PC-9 (cell line): ENCODE results near the gene AMTN. TPM values are rescaled to one million over a fixed set of nuclear protein-coding genes. Genes with fewer than 3 reads are reported as not detected.
"Not testable (repeated sequence)": the region's sequence is repeated elsewhere in the genome, so short reads cannot be mapped to it uniquely, and the experiment has no call there.

Experiments
- BruUV-seq: library from RNA; stranded (reverse); fragments of 400-500 nt; replicated peaks from 2 replicates; lab custom pipeline; 2021; lab: Mats Ljungman, UMichigan
- CTCF ChIA-PET: fragments of 300-600 bp; sonication (Branson Sonifier 250); formaldehyde crosslinking; loops from one replicate; lab custom pipeline; 2022; ENCODE audit warnings: antibody characterized with exemption; lab: Charles Lee
- POLR2A ChIA-PET: fragments of 300-600 bp; sonication (Branson Sonifier 250); formaldehyde crosslinking; loops from one replicate; lab custom pipeline; 2022; ENCODE audit warnings: antibody characterized with exemption; ENCODE audit not compliant: unreplicated experiment; lab: Charles Lee
- DNase-seq, 2 experiments: peaks; one replicate each; pipeline versions ENCODE4 v3.0.0 to v3.0.0-alpha.2; 2015 to 2022; ENCODE audit warnings: mixed read lengths in 1 of 2
- H2AFZ ChIP-seq: fragments of 200-600 bp; sonication (generic); 2 replicates; pipeline ENCODE4 v1.8.1; 2017; ENCODE audit warnings: antibody characterized with exemption
- H3F3A ChIP-seq: fragments of 200-600 bp; sonication (generic); 2 replicates; pipeline ENCODE4 v1.8.1; 2017; ENCODE audit warnings: antibody characterized with exemption, mild to moderate bottlenecking, low read depth; ENCODE audit not compliant: insufficient read depth
- H3K27ac ChIP-seq: fragments of 200-600 bp; sonication (generic); 2 replicates; pipeline ENCODE4 v1.6.1; 2016; ENCODE audit warnings: mixed run types
- H3K27me3 ChIP-seq: fragments of 200-600 bp; sonication (generic); 2 replicates; pipeline ENCODE4 v1.6.1; 2016; ENCODE audit warnings: low read depth, mixed run types; ENCODE audit not compliant: insufficient read depth
- H3K36me3 ChIP-seq: fragments of 200-600 bp; sonication (generic); 2 replicates; pipeline ENCODE4 v1.6.1; 2016; ENCODE audit warnings: low read depth, mixed run types
- H3K4me1 ChIP-seq: fragments of 200-600 bp; sonication (generic); replicated peaks from 2 replicates; pipeline ENCODE4 v1.6.1; 2016; ENCODE audit warnings: mixed run types; ENCODE audit not compliant: insufficient read depth
- H3K4me2 ChIP-seq: fragments of 200-600 bp; sonication (generic); 2 replicates; pipeline ENCODE4 v1.6.1; 2017; ENCODE audit warnings: mixed run types
- H3K4me3 ChIP-seq: fragments of 200-600 bp; sonication (generic); 2 replicates; pipeline ENCODE4 v1.6.1; 2016; ENCODE audit warnings: mixed run types
- H3K79me2 ChIP-seq: fragments of 200-600 bp; sonication (generic); 2 replicates; pipeline ENCODE4 v1.6.1; 2017; ENCODE audit warnings: low read depth, mixed run types
- H3K9me2 ChIP-seq: fragments of 200-600 bp; sonication (generic); 2 replicates; pipeline ENCODE4 v1.8.1; 2017; ENCODE audit warnings: mild to moderate bottlenecking; ENCODE audit not compliant: insufficient read depth
- H3K9me3 ChIP-seq: fragments of 200-600 bp; sonication (generic); 2 replicates; pipeline ENCODE4 v1.8.1; 2016; ENCODE audit warnings: low read depth; ENCODE audit not compliant: insufficient read depth
- H4K20me1 ChIP-seq: fragments of 200-600 bp; sonication (generic); 2 replicates; pipeline ENCODE4 v1.8.1; 2017; ENCODE audit not compliant: insufficient read depth
- EZH2 ChIP-seq: fragments of 200-600 bp; sonication (generic); IDR thresholded peaks from 2 replicates; pipeline ENCODE4 v1.8.0; 2017; ENCODE audit warnings: antibody characterized with exemption, low read depth
- intact Hi-C: fragments of 100-400 bp; cut with micrococcal nuclease; formaldehyde crosslinking; loops from one replicate; pipeline ENCODE4 v1.10.0; 2022; ENCODE audit not compliant: unreplicated experiment
- total RNA-seq: library from RNA; stranded (reverse); gene quantifications from 2 replicates; pipeline ENCODE4 v1.2.3, GENCODE V29; 2021
- TF ChIP-seq, protein P1 (sequence below): fragments of 200-600 bp; sonication (generic); conservative IDR thresholded peaks from 2 replicates; pipeline ENCODE4 v1.6.1; 2017; ENCODE audit warnings: mixed run types, antibody characterized with exemption, mild to moderate bottlenecking, moderate library complexity

The AMTN gene
- total RNA-seq, 1 experiment from 2014 or later: not detected

DNA sequence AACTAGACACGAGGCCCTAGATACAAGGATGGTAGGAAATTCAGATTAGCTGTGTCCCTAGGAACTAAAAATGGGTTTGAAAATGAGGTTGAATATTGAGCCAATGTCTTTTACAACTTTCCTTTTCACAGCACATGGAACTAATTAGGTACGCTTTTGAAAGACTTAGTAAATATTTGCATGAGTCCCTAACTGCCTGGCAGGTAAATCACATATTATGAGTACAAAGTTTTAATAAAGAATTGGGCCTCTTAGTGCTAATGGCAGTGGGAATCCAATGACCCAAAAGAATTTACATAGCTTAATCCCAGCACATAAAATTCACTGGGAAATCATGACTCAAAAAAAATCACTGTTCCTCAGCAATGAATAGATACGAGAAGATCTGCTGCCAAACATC lies 29.6 kb upstream of the AMTN start:
- no peak overlapping the region for H3K4me2 ChIP-seq
- ChIA-PET POLR2A (no interaction called here), CTCF (no interaction called here)
- no peaks in the 10 kb centered on the region for H3F3A ChIP-seq
- no peaks in the 10 kb centered on the region for H3K79me2 ChIP-seq
- intact Hi-C loops: no loop called here
- no peaks in the 10 kb centered on the region for H3K36me3 ChIP-seq
- H3K4me3 ChIP-seq: no peak overlapping the region
- no peaks in the 10 kb centered on the region for H4K20me1 ChIP-seq
- BruUV-seq: no TSS peak
- no peaks in the 10 kb centered on the region for H3K9me2 ChIP-seq
- H3K4me1 ChIP-seq: no peaks in the 10 kb centered on the region
- no peaks in the 10 kb centered on the region for H3K9me3 ChIP-seq
- H2AFZ ChIP-seq: no peak overlapping the region
- TF ChIP-seq, protein P1, sequence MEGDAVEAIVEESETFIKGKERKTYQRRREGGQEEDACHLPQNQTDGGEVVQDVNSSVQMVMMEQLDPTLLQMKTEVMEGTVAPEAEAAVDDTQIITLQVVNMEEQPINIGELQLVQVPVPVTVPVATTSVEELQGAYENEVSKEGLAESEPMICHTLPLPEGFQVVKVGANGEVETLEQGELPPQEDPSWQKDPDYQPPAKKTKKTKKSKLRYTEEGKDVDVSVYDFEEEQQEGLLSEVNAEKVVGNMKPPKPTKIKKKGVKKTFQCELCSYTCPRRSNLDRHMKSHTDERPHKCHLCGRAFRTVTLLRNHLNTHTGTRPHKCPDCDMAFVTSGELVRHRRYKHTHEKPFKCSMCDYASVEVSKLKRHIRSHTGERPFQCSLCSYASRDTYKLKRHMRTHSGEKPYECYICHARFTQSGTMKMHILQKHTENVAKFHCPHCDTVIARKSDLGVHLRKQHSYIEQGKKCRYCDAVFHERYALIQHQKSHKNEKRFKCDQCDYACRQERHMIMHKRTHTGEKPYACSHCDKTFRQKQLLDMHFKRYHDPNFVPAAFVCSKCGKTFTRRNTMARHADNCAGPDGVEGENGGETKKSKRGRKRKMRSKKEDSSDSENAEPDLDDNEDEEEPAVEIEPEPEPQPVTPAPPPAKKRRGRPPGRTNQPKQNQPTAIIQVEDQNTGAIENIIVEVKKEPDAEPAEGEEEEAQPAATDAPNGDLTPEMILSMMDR: no peak
- TF ChIP-seq EZH2: no peak
- no peaks in the 10 kb centered on the region for H3K27me3 ChIP-seq
- no peak overlapping the region for H3K27ac ChIP-seq
- no peak for DNase-seq

GRCh38 chr4:70496231-70496630 lies 22.1 kb upstream of the AMTN start:
- Histone ChIP-seq H3K9me3 (no peaks in the 10 kb centered on the region), H3K4me2 (no peak overlapping the region), H2AFZ (no peak overlapping the region), H3K36me3 (no peaks in the 10 kb centered on the region), H4K20me1 (no peaks in the 10 kb centered on the region), H3K79me2 (no peaks in the 10 kb centered on the region), H3F3A (no peaks in the 10 kb centered on the region), H3K27ac (no peak overlapping the region), H3K9me2 (no peaks in the 10 kb centered on the region), H3K4me1 (no peaks in the 10 kb centered on the region), H3K27me3 (no peaks in the 10 kb centered on the region), H3K4me3 (no peak overlapping the region)
- intact Hi-C loops: no loop called here
- no peak for DNase-seq
- no peak for TF ChIP-seq EZH2
- TF ChIP-seq, protein P1: no peak
- BruUV-seq: no TSS peak
- ChIA-PET POLR2A (no interaction called here), CTCF (no interaction called here)

GRCh38 chr4:70501838-70502237 lies 16.5 kb upstream of the AMTN start:
- H3K36me3 ChIP-seq, H3K27ac ChIP-seq, H2AFZ ChIP-seq, H3K4me1 ChIP-seq, H3K4me3 ChIP-seq, H4K20me1 ChIP-seq, DNase-seq, H3K79me2 ChIP-seq, H3K27me3 ChIP-seq, H3K9me3 ChIP-seq, POLR2A ChIA-PET, H3F3A ChIP-seq, H3K4me2 ChIP-seq, CTCF ChIA-PET, H3K9me2 ChIP-seq, BruUV-seq: not testable (repeated sequence)
- intact Hi-C loops: loop anchor here (10.0 kb wide), 1 partner anchor 53 kb away; no protein-coding TSS in a partner anchor

DNA sequence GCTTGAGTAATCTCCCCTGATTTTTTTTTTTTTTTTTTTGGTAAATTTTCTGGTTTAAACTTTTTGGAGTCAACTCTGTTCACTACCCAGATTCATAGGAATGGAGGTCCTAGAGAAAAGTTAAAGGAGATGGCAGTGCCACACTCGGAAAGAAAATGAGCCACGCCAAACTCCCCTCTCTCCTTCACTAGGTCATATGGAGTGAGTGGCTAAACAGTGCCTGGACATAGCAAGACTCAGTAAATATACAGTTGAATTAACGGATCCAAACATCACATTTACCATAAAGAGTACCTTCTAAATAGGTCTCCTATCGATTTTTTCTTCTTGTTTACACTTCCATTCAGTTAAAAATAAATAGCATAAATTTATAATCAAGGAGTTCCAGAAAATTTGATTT lies 13.6 kb upstream of the AMTN start:
- ChIA-PET POLR2A (no interaction called here), CTCF (no interaction called here)
- no peak overlapping the region for H2AFZ ChIP-seq

More for the DNA sequence above, 13.6 kb upstream of the AMTN start:
- Histone ChIP-seq H3K4me1 (no peaks in the 10 kb centered on the region), H3K27me3 (no peaks in the 10 kb centered on the region), H4K20me1 (no peaks in the 10 kb centered on the region), H3K79me2 (no peaks in the 10 kb centered on the region), H3K4me3 (no peak overlapping the region), H3K36me3 (no peaks in the 10 kb centered on the region), H3K27ac (no peak overlapping the region), H3K4me2 (no peak overlapping the region), H3F3A (no peaks in the 10 kb centered on the region), H3K9me3 (no peaks in the 10 kb centered on the region), H3K9me2 (no peaks in the 10 kb centered on the region)
- DNase-seq: no peak
- TF ChIP-seq, protein P1: no peak
- TF ChIP-seq EZH2: no peak
- no TSS peak for BruUV-seq
- intact Hi-C loops: loop anchor here (5.0 to 10.0 kb wide), 4 partner anchors 50 to 812 kb away; no protein-coding TSS in a partner anchor
